NCI-H748 (cell line): ENCODE results near the gene MRPL11.
"Not testable (repeated sequence)": the region's sequence is repeated elsewhere in the genome, so short reads cannot be mapped to it uniquely, and the experiment has no call there.

Source experiments
- DNase-seq: peaks from one replicate; lab custom pipeline; 2025; ENCODE audit not compliant: unreplicated experiment; lab: John Stamatoyannopoulos, UW

MRPL11 gene

GRCh38 chr11:66431871-66432329, 6.7 kb downstream of the MRPL11 start:
- not testable (repeated sequence) for DNase-seq

GRCh38 chr11:66431287-66431686, 7.4 kb downstream of the MRPL11 start:
- not testable (repeated sequence) for DNase-seq

GRCh38 chr11:66429983-66430602, 8.6 kb downstream of the MRPL11 start:
- DNase-seq: peak; percentile 72

GRCh38 chr11:66428933-66429332, 9.7 kb downstream of the MRPL11 start:
- no peak for DNase-seq

GRCh38 chr11:66426314-66426713, 12.3 kb downstream of the MRPL11 start:
- DNase-seq: no peak

- peak; percentile 56 for DNase-seq
These were observed 17.0 kb downstream of the MRPL11 start for GRCh38 chr11:66421492-66422205.

- peak; percentile 92 for DNase-seq
These were observed 17.8 kb downstream of the MRPL11 start, which contains the start of gene NPAS4 for GRCh38 chr11:66420671-66421476. NPAS4 (plus strand) TSS chr11:66421035; CDS start chr11:66421180, 145 bp downstream.

- peak; percentile 70 for DNase-seq
These were observed 18.8 kb downstream of the MRPL11 start for GRCh38 chr11:66419825-66420224.

- no peak for DNase-seq
These were observed 19.7 kb downstream of the MRPL11 start for GRCh38 chr11:66418986-66419308.

GRCh38 chr11:66418168-66418985, 20.3 kb downstream of the MRPL11 start:
- peak; percentile 31 for DNase-seq

GRCh38 chr11:66417000-66417399, 21.6 kb downstream of the MRPL11 start:
- no peak for DNase-seq

GRCh38 chr11:66415423-66415822, 23.2 kb downstream of the MRPL11 start:
- no peak for DNase-seq

- no peak for DNase-seq
These were observed 24.3 kb downstream of the MRPL11 start for GRCh38 chr11:66414120-66414934.

GRCh38 chr11:66413167-66413566, 25.5 kb downstream of the MRPL11 start:
- no peak for DNase-seq

GRCh38 chr11:66412110-66412509, 26.5 kb downstream of the MRPL11 start:
- no peak for DNase-seq

GRCh38 chr11:66411323-66411722, 27.3 kb downstream of the MRPL11 start:
- DNase-seq: no peak

- no peak for DNase-seq
These were observed 28.5 kb downstream of the MRPL11 start for GRCh38 chr11:66410191-66410590.

- DNase-seq: no peak
These were observed 29.4 kb downstream of the MRPL11 start for GRCh38 chr11:66409226-66409625.

GRCh38 chr11:66408488-66409214, 30.0 kb downstream of the MRPL11 start:
- peak; percentile 98 for DNase-seq
